Measurements from ENCODE around the gene SP6. TPM values are rescaled to one million over a fixed set of nuclear protein-coding genes. Genes with fewer than 3 reads are reported as not detected.

Gene SP6
- total RNA-seq, 4 donors from 2014 or later, result 6.6 to 29.3 (median 19.9) TPM

- DNase-seq (ENCODE audit: low spot score in 2 of 2), result no peak
- Histone ChIP-seq H3K4me3 (no peak overlapping the region), H3K27me3 (peaks cover 36% of the 10 kb centered on the region), H3K27ac (no peak overlapping the region), H3K4me1 (peaks cover 4% of the 10 kb centered on the region), H3K9me3 (no peaks in the 10 kb centered on the region), H3K36me3 (no peaks in the 10 kb centered on the region)
- 89% methylated on average over 5 of the region's 5 CpGs for WGBS
- TF ChIP-seq POLR2A (IDR thresholded peaks at IDR 0.05) (no peak), POLR2AphosphoS5 (IDR thresholded peaks at IDR 0.05) (no peak), EP300 (IDR thresholded peaks at IDR 0.05) (no peak), CTCF (IDR thresholded peaks at IDR 0.05) (no peak)
These were observed 9.4 kb upstream of the SP6 start for GRCh38 chr17:47860386-47860785.

DNA sequence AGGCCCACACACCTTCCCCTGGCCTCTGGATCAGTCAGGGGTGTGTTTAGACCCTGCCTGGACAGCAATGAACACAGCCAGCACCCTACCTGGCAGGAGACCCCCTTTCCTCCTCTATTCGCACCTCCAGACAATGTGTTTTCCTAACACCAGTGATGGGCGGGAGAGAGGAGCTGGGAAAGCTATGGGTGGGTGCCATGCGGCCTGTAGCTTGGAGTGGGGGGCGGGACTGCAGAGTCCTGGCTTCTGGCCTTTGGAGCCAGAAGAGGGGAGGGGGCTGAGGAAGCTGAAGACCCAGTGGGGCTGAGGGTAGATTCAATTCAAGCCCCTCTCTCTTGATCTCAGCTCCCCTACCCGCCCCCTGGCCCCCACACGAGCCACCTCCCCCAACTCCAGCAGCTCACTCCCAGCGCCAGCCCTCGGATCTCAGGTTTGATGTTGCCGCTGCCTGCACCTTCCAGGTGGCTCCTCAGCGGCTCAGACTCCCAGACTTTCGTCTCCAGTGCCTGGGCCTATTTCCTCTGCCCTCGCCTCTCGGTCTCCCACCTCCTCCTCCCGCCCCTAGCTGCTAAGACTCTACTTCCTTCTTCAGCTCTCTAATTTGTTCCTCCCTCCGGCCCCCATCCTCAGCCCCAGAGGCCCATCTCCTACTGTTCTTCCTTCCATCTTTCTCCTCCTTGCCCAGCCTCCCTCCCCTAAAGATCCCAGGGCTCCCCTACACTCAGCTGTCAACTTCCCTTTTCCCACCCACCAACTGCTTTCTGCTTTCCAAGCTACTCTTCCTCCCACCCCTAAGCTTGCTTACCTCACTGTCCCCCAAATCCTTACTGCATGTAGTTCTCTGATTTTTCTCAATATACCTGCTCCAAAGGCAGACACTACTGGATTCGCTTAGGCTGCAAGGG, 6.8 kb upstream of the SP6 start:
- Histone ChIP-seq H3K27me3 (peaks cover 62% of the 10 kb centered on the region), H3K27ac (no peak overlapping the region), H3K4me3 (no peak overlapping the region), H3K36me3 (no peaks in the 10 kb centered on the region), H3K9me3 (no peaks in the 10 kb centered on the region), H3K4me1 (no peaks in the 10 kb centered on the region)
- 72% methylated on average over 16 of the region's 16 CpGs for WGBS
- TF ChIP-seq EP300 (IDR thresholded peaks at IDR 0.05), result no peak
- TF ChIP-seq POLR2A (IDR thresholded peaks at IDR 0.05), result no peak
- no peak for TF ChIP-seq POLR2AphosphoS5 (IDR thresholded peaks at IDR 0.05)
- TF ChIP-seq CTCF (IDR thresholded peaks at IDR 0.05), result no peak
- no peak for DNase-seq (ENCODE audit: low spot score in 2 of 2)

GRCh38 chr17:47856830-47857229, 5.9 kb upstream of the SP6 start:
- H3K27ac ChIP-seq, result no peak overlapping the region
- peaks cover 72% of the 10 kb centered on the region for H3K27me3 ChIP-seq
- DNase-seq (ENCODE audit: low spot score in 2 of 2), result no peak
- H3K4me1 ChIP-seq, result peaks cover 4% of the 10 kb centered on the region
- H3K9me3 ChIP-seq, result no peaks in the 10 kb centered on the region
- no peaks in the 10 kb centered on the region for H3K36me3 ChIP-seq
- no peak overlapping the region for H3K4me3 ChIP-seq
- TF ChIP-seq EP300 (IDR thresholded peaks at IDR 0.05) (no peak), POLR2AphosphoS5 (IDR thresholded peaks at IDR 0.05) (no peak), POLR2A (IDR thresholded peaks at IDR 0.05) (no peak), CTCF (IDR thresholded peaks at IDR 0.05) (no peak)

GRCh38 chr17:47855737-47856136, 4.8 kb upstream of the SP6 start:
- no peak overlapping the region for H3K27ac ChIP-seq
- H3K9me3 ChIP-seq, result no peaks in the 10 kb centered on the region
- no peak overlapping the region for H3K4me3 ChIP-seq
- H3K36me3 ChIP-seq, result no peaks in the 10 kb centered on the region
- DNase-seq (ENCODE audit: low spot score in 2 of 2), result no peak
- TF ChIP-seq EP300 (IDR thresholded peaks at IDR 0.05) (no peak), POLR2A (IDR thresholded peaks at IDR 0.05) (no peak), CTCF (IDR thresholded peaks at IDR 0.05) (no peak), POLR2AphosphoS5 (IDR thresholded peaks at IDR 0.05) (no peak)
- 61% methylated on average over 3 of the region's 3 CpGs for WGBS
- peaks cover 82% of the 10 kb centered on the region for H3K27me3 ChIP-seq
- peaks cover 15% of the 10 kb centered on the region for H3K4me1 ChIP-seq

DNA sequence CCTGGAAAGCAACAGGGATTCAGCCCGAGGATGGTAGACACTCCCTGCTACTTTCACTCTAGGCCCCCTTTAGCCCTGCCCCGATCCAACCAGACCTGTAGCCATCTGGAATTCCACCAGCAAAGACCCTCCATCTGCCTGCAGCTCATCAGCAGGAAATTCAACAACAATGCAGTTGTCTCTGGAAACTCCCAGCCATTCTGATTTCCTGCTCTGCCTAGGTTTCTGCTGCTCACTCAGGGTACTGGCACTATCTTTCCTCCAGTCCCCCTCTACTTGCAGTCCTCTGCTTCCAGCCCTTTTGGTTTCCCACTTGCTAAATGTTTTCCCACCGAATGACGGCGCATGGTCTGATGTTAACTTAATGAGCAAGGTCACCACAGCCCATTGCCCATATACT, 2.7 kb upstream of the SP6 start:
- 53% methylated on average over 5 of the region's 5 CpGs for WGBS
- Histone ChIP-seq H3K27ac (no peak overlapping the region), H3K27me3 (peaks cover 89% of the 10 kb centered on the region)

More for the DNA sequence above, 2.7 kb upstream of the SP6 start:
- DNase-seq (ENCODE audit: low spot score in 2 of 2), result no peak
- H3K36me3 ChIP-seq, result no peaks in the 10 kb centered on the region
- H3K9me3 ChIP-seq, result no peaks in the 10 kb centered on the region
- peaks cover 22% of the 10 kb centered on the region for H3K4me1 ChIP-seq
- no peak for TF ChIP-seq POLR2AphosphoS5 (IDR thresholded peaks at IDR 0.05)
- TF ChIP-seq POLR2A (IDR thresholded peaks at IDR 0.05), result no peak
- TF ChIP-seq EP300 (IDR thresholded peaks at IDR 0.05), result no peak
- TF ChIP-seq CTCF (IDR thresholded peaks at IDR 0.05), result no peak
- no peak overlapping the region for H3K4me3 ChIP-seq
